Heart right ventricle (tissue), 16 donors: ENCODE data around the gene SLC25A2. TPM values are rescaled to one million over a fixed set of nuclear protein-coding genes. Genes with fewer than 3 reads are reported as not detected.
"Not testable (repeated sequence)": the region's sequence is repeated elsewhere in the genome, so short reads cannot be mapped to it uniquely, and the experiment has no call there.

ENCODE experiments used
- ATAC-seq, 8 donors: fragments of 200-7000 bp; cut with Tn5 transposase; one replicate each; pipeline ENCODE4 v1.9.1; 2020; ENCODE audit warnings: mild to moderate bottlenecking in 8 of 8, moderate library complexity in 8 of 8, moderate number of reproducible peaks in 1 of 8
- DNase-seq, 2 donors: peaks; one replicate each; pipeline ENCODE4 v3.0.0-alpha.2; 2020
- H3K27ac ChIP-seq, 10 donors: fragments of 200-600 bp; sonication (generic) in 2 of 10; one replicate each; pipeline versions ENCODE4 v1.5.0 to v1.8.0; 2020 to 2022; ENCODE audit warnings: mild to moderate bottlenecking in 3 of 10
- H3K27me3 ChIP-seq, 7 donors: fragments of 200-600 bp; one replicate each; pipeline ENCODE4 v1.8.0; 2021 to 2022; ENCODE audit warnings: mild to moderate bottlenecking in 2 of 7
- H3K36me3 ChIP-seq, 9 donors: fragments of 200-600 bp; sonication (generic) in 1 of 9; one replicate each; pipeline versions ENCODE4 v1.5.0 to v1.8.0; 2020 to 2022; ENCODE audit warnings: mild to moderate bottlenecking in 2 of 9
- H3K4me1 ChIP-seq, 9 donors: fragments of 200-600 bp; sonication (generic) in 1 of 9; one replicate each; pipeline versions ENCODE4 v1.5.0 to v1.8.0; 2020 to 2022; ENCODE audit warnings: mild to moderate bottlenecking in 4 of 9
- H3K4me3 ChIP-seq, 10 donors: fragments of 200-600 bp; sonication (generic) in 2 of 10; one replicate each; pipeline versions ENCODE4 v1.5.0 to v1.8.0; 2020 to 2022; ENCODE audit warnings: mild to moderate bottlenecking in 7 of 10, moderate library complexity in 2 of 10
- H3K9me3 ChIP-seq, 11 donors: fragments of 200-600 bp in 10 of 11; sonication (generic) in 2 of 11; one replicate each; pipeline versions ENCODE4 v1.5.0 to v1.8.0; 2013 to 2022; ENCODE audit warnings: mild to moderate bottlenecking in 2 of 11, control low read depth in 1 of 11, moderate library complexity in 1 of 11
- CTCF ChIP-seq, 9 donors: fragments of 200-600 bp; sonication (generic) in 2 of 9; IDR thresholded peaks; one replicate each; pipeline versions ENCODE4 v1.5.0 to v1.8.0; 2021 to 2022; ENCODE audit warnings: antibody characterized with exemption in 9 of 9, mild to moderate bottlenecking in 5 of 9, moderate library complexity in 1 of 9
- WGBS, 2 donors: extraction: QIAGEN DNeasy Blood & Tissue Kit; methylation state at CpG; one replicate each; pipeline ENCODE4 v1.1.7; 2013; ENCODE audit warnings: inconsistent platforms in 1 of 2; 5-methylcytosine and 5-hydroxymethylcytosine counted together
- intact Hi-C, 10 donors: fragments of 100-400 bp; cut with DNase I; formaldehyde crosslinking; loops; one replicate each; pipeline versions ENCODE4 v1.11.1 to v1.14.2; 2022
- polyA plus RNA-seq, 2 donors: library from polyadenylated mRNA; stranded (reverse); fragments of 200-250 nt; gene quantifications; one replicate each; pipeline ENCODE4 v1.2.3, GENCODE V29; 2013
- total RNA-seq, 10 donors: library from RNA; stranded (reverse); fragmentation: NEBNext Ultra II Directional in 3 of 10; extraction: Animal tissue kit (Norgen Biotek cat#: 25700) in 3 of 10; gene quantifications; one replicate each; pipeline versions ENCODE4 v1.2.1 to v1.2.4, GENCODE V29; 2021 to 2023
- donor health status: Arrhythmogenic right ventricular cardiomyopathy.
- donor health status: ischemic (EF 13 %, LVEDD 7.1; RV severe dilation, severe dysfunction).
- donor health status: healthy with polysubstance abuse.
- donor health status: DM: no; HTN: yes; CAD: no.
- donor health status: DM: no; HTN: no; CAD: no.
- donor health status: ischemic (EF 25% LVEDD 6.9; RV normal size, moderate dysfunction).
- donor health status: ischemic (EF 25% LVEDD 5.7; RV mildly dilated, moderate dysfunction).
- donor health status: healthy.
- donor health status: DM: yes; HTN: yes; CAD: no.
- donor health status: Ischemic cardiomyopathy.
- donor health status: ischemic (EF 35%, LVEDD 5.7; RV mildly dilated, moderate dysfunction).
- donor health status: nonischemic (EF 11% LVEDD 7.7; RV severe dilation, severe dysfunction).
- donor health status: DM: yes; HTN: yes; CAD: no.
- donor health status: PGD.
- donor health status: ischemic (EF 29% LVEDD 5.4; RV normal size, mild dysfunction).
- donor health status: nonischemic (EF 23%, LVEDD 6.1; RV moderate dilation, normal function).

Gene SLC25A2
- total and polyA plus RNA-seq, 12 donors = 0.22 to 0.28 (median 0.28) TPM; not detected in 9

- Histone ChIP-seq H3K4me3 (peak within 1 kb of the TSS; percentile 5 to 60 (median 46)), H3K27me3 (peaks cover 0 to 61% (median 0%) of the 10 kb centered on the region in 7 donors), H3K36me3 (no peaks in the 10 kb centered on the region), H3K9me3 (peaks cover 0 to 99% (median 24%) of the 10 kb centered on the region in 11 donors), H3K4me1 (peaks cover 0 to 4% (median 0%) of the 10 kb centered on the region in 9 donors), H3K27ac (peak within 1 kb of the TSS in 9 of 10 donors; percentile 16 to 82 (median 67))
- TF ChIP-seq CTCF (IDR thresholded peaks at IDR 0.05) = peak; percentile 42 to 70 (median 57)
- DNase-seq = peak in 1 of 2 donors; percentile 36
- WGBS, 2 donors = 7 to 8% methylated on average over 27 of the region's 27 CpGs
- intact Hi-C loops = loop anchor here in 3 of 10 donors (5.0 to 10.0 kb wide), 2 partner anchors 224 to 226 kb away; no protein-coding TSS in a partner anchor
- ATAC-seq = peak; percentile 47 to 81 (median 71)
These were observed 34.9 kb upstream of the SLC25A2 start, which contains the start of gene PCDHGA2 for GRCh38 chr5:141338538-141339306. PCDHGA2 (plus strand) TSS chr5:141338760.

GRCh38 chr5:141332571-141332970, 28.7 kb upstream of the SLC25A2 start:
- H3K4me3 ChIP-seq, H3K4me1 ChIP-seq, H3K36me3 ChIP-seq, H3K27ac ChIP-seq, DNase-seq, ATAC-seq: not testable (repeated sequence)
- H3K9me3 ChIP-seq = peaks cover 0 to 99% (median 19%) of the 10 kb centered on the region in 11 donors
- 25 to 40% methylated on average over 38 to 39 of the region's 39 CpGs for WGBS, 2 donors
- intact Hi-C loops = loop anchor here in 1 of 10 donors (10.0 kb wide), 1 partner anchor 232 kb away; no protein-coding TSS in a partner anchor
- peaks cover 0 to 58% (median 0%) of the 10 kb centered on the region in 7 donors for H3K27me3 ChIP-seq

- Histone ChIP-seq H3K4me1 (peaks cover 0 to 14% (median 0%) of the 10 kb centered on the region in 9 donors), H3K36me3 (peaks cover 0 to 5% (median 0%) of the 10 kb centered on the region in 9 donors), H3K4me3 (peak within 1 kb of the TSS in 9 of 10 donors; percentile 10 to 43 (median 37)), H3K27ac (peak within 1 kb of the TSS in 7 of 10 donors; percentile 24 to 57 (median 34)), H3K27me3 (peaks cover 0 to 48% (median 0%) of the 10 kb centered on the region in 7 donors), H3K9me3 (peaks cover 0 to 92% (median 15%) of the 10 kb centered on the region in 11 donors)
- WGBS, 2 donors = 21 to 30% methylated on average over 21 of the region's 21 CpGs
- DNase-seq (no peak), ATAC-seq (peak in 7 of 8 donors; percentile 54 to 71 (median 62))
- intact Hi-C loops = loop anchor here in 1 of 10 donors (10.0 kb wide), 1 partner anchor 234 kb away; no protein-coding TSS in a partner anchor
- peak in 7 of 9 donors; percentile 35 to 65 (median 54) for TF ChIP-seq CTCF (IDR thresholded peaks at IDR 0.05)
These were observed 26.6 kb upstream of the SLC25A2 start, which contains the start of gene PCDHGA1 for GRCh38 chr5:141330299-141331080. PCDHGA1 (plus strand) TSS chr5:141330514.

GRCh38 chr5:141328231-141328630, 24.4 kb upstream of the SLC25A2 start:
- Histone ChIP-seq H3K27me3 (peaks cover 0 to 25% (median 0%) of the 10 kb centered on the region in 7 donors), H3K4me3 (no peak overlapping the region), H3K27ac (no peak overlapping the region), H3K36me3 (peaks cover 0 to 5% (median 0%) of the 10 kb centered on the region in 9 donors), H3K9me3 (peaks cover 0 to 80% (median 15%) of the 10 kb centered on the region in 11 donors), H3K4me1 (peaks cover 0 to 14% (median 0%) of the 10 kb centered on the region in 9 donors)
- WGBS, 2 donors = 78 to 79% methylated on average over 8 of the region's 8 CpGs
- ATAC-seq (no peak), DNase-seq (no peak)
- TF ChIP-seq CTCF (IDR thresholded peaks at IDR 0.05) = no peak
- intact Hi-C loops = loop anchor here in 5 of 10 donors (5.0 to 10.0 kb wide), 4 partner anchors 83 to 237 kb away; partner anchors contain the start of genes PCDHB12 (in 1 of the 5) and PCDHB15 (in 1 of the 5)
